Measurements from ENCODE around the gene BCAS1.

DNA sequence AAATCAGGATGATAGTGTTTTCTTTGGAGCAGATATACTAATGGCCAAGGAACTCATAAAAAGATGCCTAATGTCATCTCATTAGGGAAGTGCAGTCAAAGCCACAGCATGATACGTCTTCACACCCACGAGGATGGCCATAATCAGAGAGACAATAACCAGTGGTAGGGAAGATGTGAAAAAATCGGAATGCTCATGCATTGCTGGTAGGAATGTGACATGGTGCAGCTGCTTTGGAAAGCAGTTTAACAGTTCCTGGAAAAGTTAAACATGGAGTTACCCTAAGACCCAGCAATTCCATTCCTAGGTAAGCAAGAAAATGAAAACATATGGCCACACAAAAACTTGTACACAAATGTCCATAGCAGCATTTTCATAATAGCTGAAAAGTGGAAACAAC, 29.9 kb downstream of the BCAS1 start:
- no peak for TF ChIP-seq POLR2A (IDR thresholded peaks at IDR 0.05)
- TF ChIP-seq, protein P1, sequence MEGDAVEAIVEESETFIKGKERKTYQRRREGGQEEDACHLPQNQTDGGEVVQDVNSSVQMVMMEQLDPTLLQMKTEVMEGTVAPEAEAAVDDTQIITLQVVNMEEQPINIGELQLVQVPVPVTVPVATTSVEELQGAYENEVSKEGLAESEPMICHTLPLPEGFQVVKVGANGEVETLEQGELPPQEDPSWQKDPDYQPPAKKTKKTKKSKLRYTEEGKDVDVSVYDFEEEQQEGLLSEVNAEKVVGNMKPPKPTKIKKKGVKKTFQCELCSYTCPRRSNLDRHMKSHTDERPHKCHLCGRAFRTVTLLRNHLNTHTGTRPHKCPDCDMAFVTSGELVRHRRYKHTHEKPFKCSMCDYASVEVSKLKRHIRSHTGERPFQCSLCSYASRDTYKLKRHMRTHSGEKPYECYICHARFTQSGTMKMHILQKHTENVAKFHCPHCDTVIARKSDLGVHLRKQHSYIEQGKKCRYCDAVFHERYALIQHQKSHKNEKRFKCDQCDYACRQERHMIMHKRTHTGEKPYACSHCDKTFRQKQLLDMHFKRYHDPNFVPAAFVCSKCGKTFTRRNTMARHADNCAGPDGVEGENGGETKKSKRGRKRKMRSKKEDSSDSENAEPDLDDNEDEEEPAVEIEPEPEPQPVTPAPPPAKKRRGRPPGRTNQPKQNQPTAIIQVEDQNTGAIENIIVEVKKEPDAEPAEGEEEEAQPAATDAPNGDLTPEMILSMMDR (IDR thresholded peaks at IDR 0.05): no peak
